Epidermal melanocyte (primary cell): Measurements from ENCODE around the gene DNAJC1.
"Not testable (repeated sequence)": the region's sequence is repeated elsewhere in the genome, so short reads cannot be mapped to it uniquely, and the experiment has no call there.

Source experiments
- DNase-seq: peaks from one replicate; pipeline ENCODE4 v3.0.0; 2011; ENCODE audit warnings: low spot score; ENCODE audit not compliant: insufficient read length

The DNAJC1 gene

GRCh38 chr10:21907436-21907835 is 96.1 kb downstream of the DNAJC1 start:
- no peak for DNase-seq

- no peak for DNase-seq
Measured at GRCh38 chr10:21904930-21905329, 98.6 kb downstream of the DNAJC1 start.

- no peak for DNase-seq
Measured at GRCh38 chr10:21899736-21900135, 103.8 kb downstream of the DNAJC1 start.

- DNase-seq, result no peak
Measured at GRCh38 chr10:21895932-21896331, 107.6 kb downstream of the DNAJC1 start.

- no peak for DNase-seq
Measured at GRCh38 chr10:21894648-21895342, 108.7 kb downstream of the DNAJC1 start.

- no peak for DNase-seq
Measured at GRCh38 chr10:21891439-21891838, 112.1 kb downstream of the DNAJC1 start.

- DNase-seq, result no peak
Measured at GRCh38 chr10:21889477-21890275, 113.9 kb downstream of the DNAJC1 start.

GRCh38 chr10:21888959-21889358 is 114.6 kb downstream of the DNAJC1 start:
- no peak for DNase-seq

GRCh38 chr10:21885940-21886339 is 117.6 kb downstream of the DNAJC1 start:
- DNase-seq, result no peak

- no peak for DNase-seq
Measured at GRCh38 chr10:21873198-21873597, 130.3 kb downstream of the DNAJC1 start.

GRCh38 chr10:21872771-21873170 is 130.8 kb downstream of the DNAJC1 start:
- DNase-seq, result not testable (repeated sequence)

- DNase-seq, result no peak
Measured at GRCh38 chr10:21870849-21871248, 132.7 kb downstream of the DNAJC1 start.

GRCh38 chr10:21869087-21869486 is 134.4 kb downstream of the DNAJC1 start:
- not testable (repeated sequence) for DNase-seq

GRCh38 chr10:21860718-21861117 is 142.8 kb downstream of the DNAJC1 start:
- DNase-seq, result no peak

- DNase-seq, result no peak
Measured at GRCh38 chr10:21858455-21858854, 145.1 kb downstream of the DNAJC1 start.

- no peak for DNase-seq
Measured at GRCh38 chr10:21849607-21850006, 153.9 kb downstream of the DNAJC1 start.

- DNase-seq, result no peak
Measured at GRCh38 chr10:21843645-21844044, 159.9 kb downstream of the DNAJC1 start.

- DNase-seq, result not testable (repeated sequence)
Measured at GRCh38 chr10:21841273-21841672, 162.3 kb downstream of the DNAJC1 start.

- not testable (repeated sequence) for DNase-seq
Measured at GRCh38 chr10:21837487-21837886, 166.0 kb downstream of the DNAJC1 start.

GRCh38 chr10:21834574-21834973 is 169.0 kb downstream of the DNAJC1 start:
- DNase-seq, result not testable (repeated sequence)

- DNase-seq, result no peak
Measured at GRCh38 chr10:21832821-21833130, 170.8 kb downstream of the DNAJC1 start.

- DNase-seq, result no peak
Measured at GRCh38 chr10:21831986-21832820, 171.3 kb downstream of the DNAJC1 start.
